ENCODE measurements around the gene STXBP1.

Gene STXBP1

GRCh38 chr9:127730262-127730661, 118.2 kb downstream of the STXBP1 start:
- no peak for TF ChIP-seq CTCF (IDR thresholded peaks at IDR 0.05; ENCODE audit: low read depth, low read length)
- H3K4me3 ChIP-seq (ENCODE audit: low read depth, low read length): no peak overlapping the region

- no peak for TF ChIP-seq CTCF (IDR thresholded peaks at IDR 0.05; ENCODE audit: low read depth, low read length)
- no peak overlapping the region for H3K4me3 ChIP-seq (ENCODE audit: low read depth, low read length)
Observed at GRCh38 chr9:127730799-127731410, 118.8 kb downstream of the STXBP1 start.

- no peak overlapping the region for H3K4me3 ChIP-seq (ENCODE audit: low read depth, low read length)
- no peak for TF ChIP-seq CTCF (IDR thresholded peaks at IDR 0.05; ENCODE audit: low read depth, low read length)
Observed at GRCh38 chr9:127731938-127732337, 119.9 kb downstream of the STXBP1 start.

GRCh38 chr9:127732444-127732843, 120.4 kb downstream of the STXBP1 start:
- H3K4me3 ChIP-seq (ENCODE audit: low read depth, low read length): no peak overlapping the region
- TF ChIP-seq CTCF (IDR thresholded peaks at IDR 0.05; ENCODE audit: low read depth, low read length): no peak

- no peak for TF ChIP-seq CTCF (IDR thresholded peaks at IDR 0.05; ENCODE audit: low read depth, low read length)
- no peak overlapping the region for H3K4me3 ChIP-seq (ENCODE audit: low read depth, low read length)
Observed at GRCh38 chr9:127733614-127734013, 121.5 kb downstream of the STXBP1 start.

- peak overlapping the region; percentile 63 for H3K4me3 ChIP-seq (ENCODE audit: low read depth, low read length)
- no peak; the same call in 1 of the 2 replicates for TF ChIP-seq CTCF (IDR thresholded peaks at IDR 0.05; ENCODE audit: low read depth, low read length)
Observed at GRCh38 chr9:127734247-127734746, 122.2 kb downstream of the STXBP1 start.

GRCh38 chr9:127734747-127735529, 122.9 kb downstream of the STXBP1 start, which contains the start of gene TOR2A:
Gene TOR2A (minus strand): TSS chr9:127735294. CDS start chr9:127735270, 24 bp downstream.
- peak within 1 kb of the TSS; percentile 63 for H3K4me3 ChIP-seq (ENCODE audit: low read depth, low read length)
- peak; percentile 91 for TF ChIP-seq CTCF (IDR thresholded peaks at IDR 0.05; ENCODE audit: low read depth, low read length)
